OCI-LY7 (cell line): ENCODE data around the gene CCDC127. TPM values are rescaled to one million over a fixed set of nuclear protein-coding genes. Genes with fewer than 3 reads are reported as not detected.

Experiments used
- BruUV-seq: library from RNA; stranded (reverse); fragments of 400-500 nt; replicated peaks from 2 replicates; lab custom pipeline; 2021; lab: Mats Ljungman, UMichigan
- CTCF ChIA-PET: fragments of 300-600 bp; sonication (Branson Sonifier 250); formaldehyde crosslinking; loops from one replicate; lab custom pipeline; 2022; ENCODE audit warnings: antibody characterized with exemption; ENCODE audit not compliant: unreplicated experiment; lab: Charles Lee
- POLR2A ChIA-PET: fragments of 300-600 bp; sonication (Branson Sonifier 250); formaldehyde crosslinking; loops from one replicate; lab custom pipeline; 2022; ENCODE audit warnings: antibody characterized with exemption; lab: Charles Lee
- DNase-seq: peaks from one replicate; pipeline ENCODE4 v3.0.0-alpha.2; 2015; ENCODE audit warnings: low spot score
- H2AFZ ChIP-seq: fragments of 200-600 bp; sonication (generic), shearing (Covaris generic); 2 replicates; pipeline ENCODE4 v1.6.1; 2014; ENCODE audit warnings: mild to moderate bottlenecking, antibody characterized with exemption, low read length, moderate library complexity
- H3K27ac ChIP-seq: fragments of 200-600 bp; sonication (generic); 2 replicates; pipeline ENCODE4 v1.5.1; 2014; ENCODE audit warnings: mixed run types, low read depth, mild to moderate bottlenecking, moderate library complexity, low read length, inconsistent platforms; ENCODE audit not compliant: poor library complexity, severe bottlenecking
- H3K36me3 ChIP-seq: fragments of 200-600 bp; sonication (generic); 2 replicates; pipeline ENCODE4 v1.6.1; 2014; ENCODE audit warnings: mild to moderate bottlenecking, antibody characterized with exemption, low read length, moderate library complexity, mixed read lengths; ENCODE audit not compliant: insufficient read depth
- H3K4me1 ChIP-seq: fragments of 200-600 bp; sonication (generic); 2 replicates; pipeline ENCODE4 v1.5.1; 2014; ENCODE audit warnings: mild to moderate bottlenecking, low read length; ENCODE audit not compliant: insufficient read depth, poor library complexity, severe bottlenecking
- H3K4me2 ChIP-seq: fragments of 200-600 bp; sonication (generic); 2 replicates; pipeline ENCODE4 v1.6.1; 2014; ENCODE audit warnings: mild to moderate bottlenecking, low read length
- H3K4me3 ChIP-seq: fragments of 200-600 bp; sonication (generic); 2 replicates; pipeline ENCODE4 v1.5.1; 2014; ENCODE audit warnings: mild to moderate bottlenecking, low read depth, low read length; ENCODE audit not compliant: poor library complexity, severe bottlenecking
- H3K79me2 ChIP-seq: fragments of 200-600 bp; sonication (generic); 2 replicates; pipeline ENCODE4 v1.6.1; 2016; ENCODE audit warnings: low read depth, mild to moderate bottlenecking, low read length, moderate library complexity, mixed read lengths; ENCODE audit not compliant: insufficient read depth
- H3K9me2 ChIP-seq: fragments of 200-600 bp; sonication (generic); 2 replicates; pipeline ENCODE4 v1.6.1; 2016; ENCODE audit warnings: mild to moderate bottlenecking, low read length, mixed read lengths; ENCODE audit not compliant: insufficient read depth
- H3K9me3 ChIP-seq: fragments of 200-600 bp; sonication (generic); 2 replicates; pipeline ENCODE4 v1.6.1; 2014; ENCODE audit warnings: mild to moderate bottlenecking, mixed run types, low read length, mixed read lengths
- H4K20me1 ChIP-seq: fragments of 200-600 bp; sonication (generic); 2 replicates; pipeline ENCODE4 v1.6.1; 2014; ENCODE audit warnings: mild to moderate bottlenecking, antibody characterized with exemption, low read length, moderate library complexity, mixed read lengths; ENCODE audit not compliant: insufficient read depth
- CTCF ChIP-seq: fragments of 200-600 bp; sonication (generic); conservative IDR thresholded peaks from 2 replicates; pipeline ENCODE4 v1.5.1; 2014; ENCODE audit warnings: mild to moderate bottlenecking, antibody characterized with exemption, low read length, moderate library complexity, mixed read lengths
- EZH2phosphoT487 ChIP-seq: fragments of 200-600 bp; sonication (generic); IDR thresholded peaks from 2 replicates; pipeline ENCODE4 v1.6.1; 2018; ENCODE audit warnings: low read depth, borderline replicate concordance, mild to moderate bottlenecking, mixed run types, antibody characterized with exemption, low read length, moderate library complexity, mixed read lengths
- intact Hi-C: fragments of 100-400 bp; cut with micrococcal nuclease; formaldehyde crosslinking; loops from one replicate; pipeline ENCODE4 v1.10.0; 2022; ENCODE audit not compliant: unreplicated experiment
- total RNA-seq, 2 experiments: library from RNA; depleted of rRNA in 1 of 2; stranded (reverse); fragments of >200 nt in 1 of 2; shearing (Covaris generic) in 1 of 2; gene quantifications; 2 replicates each; pipeline ENCODE4 v1.2.3, GENCODE V29; 2014 to 2022

CCDC127 gene
- total RNA-seq, 2 experiments from 2014 or later, result 10.8 to 12.4 TPM

- TF ChIP-seq CTCF (no peak), EZH2phosphoT487 (no peak)
- H3K79me2 ChIP-seq, result no peaks in the 10 kb centered on the region; the same call in 1 of the 2 replicates
- H3K36me3 ChIP-seq, result no peaks in the 10 kb centered on the region
- peak overlapping the region; percentile 85 for H3K27ac ChIP-seq
- no peaks in the 10 kb centered on the region for H3K9me2 ChIP-seq
- intact Hi-C loops, result loop anchor here (1.0 kb wide), 1 partner anchor 11 kb away; no protein-coding TSS in a partner anchor
- no TSS peak for BruUV-seq
- peak; percentile 27 for DNase-seq
- H2AFZ ChIP-seq, result peak overlapping the region; percentile 61; the same call in 1 of the 2 replicates
- peak overlapping the region; percentile 46 for H3K4me3 ChIP-seq
- no peaks in the 10 kb centered on the region for H3K9me3 ChIP-seq
- H3K4me1 ChIP-seq, result peaks cover 72% of the 10 kb centered on the region
- no peaks in the 10 kb centered on the region for H4K20me1 ChIP-seq
- CTCF ChIA-PET, result interaction anchor here (0.8 to 1.5 kb wide), 3 partner anchors 10 to 28 kb away, joined by 3 to 8 read pairs (median 5); no protein-coding TSS in a partner anchor
- H3K4me2 ChIP-seq, result peak overlapping the region; percentile 73
- POLR2A ChIA-PET, result interaction anchor here (0.6 to 3.4 kb wide), 5 partner anchors 11 to 261 kb away, joined by 3 to 28 read pairs (median 3); partner anchors contain the start of genes CCDC127 and SDHA
Observed at GRCh38 chr5:190366-191035, 27.5 kb downstream of the CCDC127 start.

- intact Hi-C loops, result no loop called here
- Histone ChIP-seq H3K27ac (peak overlapping the region; percentile 85), H3K4me2 (peak overlapping the region; percentile 73), H3K4me3 (peak overlapping the region; percentile 46), H2AFZ (peak overlapping the region; percentile 61; the same call in 1 of the 2 replicates), H3K9me3 (no peaks in the 10 kb centered on the region), H3K79me2 (no peaks in the 10 kb centered on the region; the same call in 1 of the 2 replicates), H3K4me1 (peaks cover 66% of the 10 kb centered on the region), H4K20me1 (no peaks in the 10 kb centered on the region), H3K36me3 (no peaks in the 10 kb centered on the region), H3K9me2 (no peaks in the 10 kb centered on the region)
- DNase-seq, result no peak
- BruUV-seq, result no TSS peak
- ChIA-PET CTCF (no interaction called here), POLR2A (interaction anchor here (0.6 to 3.4 kb wide), 3 partner anchors 11 to 261 kb away, joined by 3 to 28 read pairs (median 3); no protein-coding TSS in a partner anchor)
- TF ChIP-seq CTCF (no peak), EZH2phosphoT487 (no peak)
Observed at GRCh38 chr5:189976-190365, 28.0 kb downstream of the CCDC127 start.

DNA sequence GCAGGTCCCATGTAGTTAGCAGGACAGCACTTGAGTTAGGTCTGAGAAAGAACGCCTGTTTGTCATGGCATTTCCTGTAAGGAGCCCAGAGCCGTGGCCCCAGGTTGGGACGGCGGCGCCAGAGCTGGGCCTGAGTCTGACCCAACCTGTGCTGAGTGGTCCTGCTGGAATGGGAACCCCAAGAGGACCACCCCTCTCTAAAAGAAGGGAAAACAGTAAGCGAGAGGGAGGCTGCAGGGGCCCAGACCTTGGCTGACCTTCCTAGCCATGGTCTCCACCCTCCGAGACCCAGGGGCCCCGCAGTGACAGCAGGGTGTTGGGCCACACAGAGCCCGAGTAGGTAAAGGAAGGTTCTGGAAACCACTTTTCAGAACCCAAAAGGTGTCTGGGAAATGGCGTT lies 28.5 kb downstream of the CCDC127 start:
- no TSS peak for BruUV-seq
- no peak for DNase-seq

More for the DNA sequence above, 28.5 kb downstream of the CCDC127 start:
- H4K20me1 ChIP-seq, result no peaks in the 10 kb centered on the region
- ChIA-PET POLR2A (interaction anchor here (0.6 to 3.4 kb wide), 2 partner anchors 12 to 262 kb away, joined by 3 to 28 read pairs; no protein-coding TSS in a partner anchor), CTCF (no interaction called here)
- H3K36me3 ChIP-seq, result no peaks in the 10 kb centered on the region
- H3K9me3 ChIP-seq, result no peaks in the 10 kb centered on the region
- no peaks in the 10 kb centered on the region; the same call in 1 of the 2 replicates for H3K79me2 ChIP-seq
- peak overlapping the region; percentile 73 for H3K4me2 ChIP-seq
- H3K4me3 ChIP-seq, result peak overlapping the region; percentile 43
- no peaks in the 10 kb centered on the region for H3K9me2 ChIP-seq
- TF ChIP-seq CTCF (no peak), EZH2phosphoT487 (no peak)
- intact Hi-C loops, result no loop called here
- H2AFZ ChIP-seq, result no peak overlapping the region
- peaks cover 62% of the 10 kb centered on the region for H3K4me1 ChIP-seq
- peak overlapping the region; percentile 85 for H3K27ac ChIP-seq
